Measurements from ENCODE around the gene STX18. TPM values are rescaled to one million over a fixed set of nuclear protein-coding genes. Genes with fewer than 3 reads are reported as not detected.

The STX18 gene
- total and polyA plus RNA-seq, 2 donors (not counting 3 experiments of a cell fraction or from before 2014, with no cell fraction given) = 30.7 to 31.2 TPM

GRCh38 chr4:4398430-4398829 is 143.4 kb downstream of the STX18 start:
- POLR2A ChIA-PET = no interaction called here

More at GRCh38 chr4:4398430-4398829, 143.4 kb downstream of the STX18 start:
- intact Hi-C loops (cut with micrococcal nuclease) = no loop called here
- CTCF ChIA-PET = no interaction called here
- TF ChIP-seq EZH2 (IDR thresholded peaks at IDR 0.05; ENCODE audit: borderline replicate concordance, low read depth, low read length, severe bottlenecking) = no peak
- no peak for TF ChIP-seq GATA2 (IDR thresholded peaks at IDR 0.05; ENCODE audit: insufficient read depth, insufficient read length, low read depth, low read length)
- TF ChIP-seq POLR2AphosphoS5 (IDR thresholded peaks at IDR 0.05; ENCODE audit: insufficient read depth, low read depth, low read length) = no peak
- TF ChIP-seq MAX (IDR thresholded peaks at IDR 0.05; ENCODE audit: insufficient read depth, insufficient read length) = no peak
- no peak for TF ChIP-seq POLR2A (IDR thresholded peaks at IDR 0.05; ENCODE audit: low read depth, low read length)
- no peak for TF ChIP-seq MYC (IDR thresholded peaks at IDR 0.05; ENCODE audit: low read depth, low read length)
- no peak for TF ChIP-seq FOS (IDR thresholded peaks at IDR 0.05; ENCODE audit: borderline replicate concordance, insufficient read depth, low read length)
- TF ChIP-seq CTCF (IDR thresholded peaks at IDR 0.05; ENCODE audit: extremely low read depth in 1 of 2, insufficient read depth in 1 of 2, low read depth in 1 of 2, low read length in 2 of 2) = no peak
- DNase-seq (ENCODE audit: low read depth, low spot score) (no peak), FAIRE-seq (no peak)
- dilution Hi-C loops (cut with MboI; ENCODE audit: extremely low pct_ligation_motif_present, low sequenced_read_pairs) = no loop called here
- H3K79me2 ChIP-seq (ENCODE audit: control insufficient read depth, insufficient read depth, low read length) = no peaks in the 10 kb centered on the region
- H4K20me1 ChIP-seq (replicated peaks; ENCODE audit: control insufficient read depth, extremely low read depth, insufficient read depth, low read length) = no peaks in the 10 kb centered on the region
- no peaks in the 10 kb centered on the region for H3K4me1 ChIP-seq (ENCODE audit: control insufficient read depth, extremely low read depth, insufficient read depth, low read length)
- H3K36me3 ChIP-seq (ENCODE audit: control insufficient read depth in 2 of 2, extremely low read depth in 1 of 2, insufficient read depth in 2 of 2, low read length in 2 of 2) = no peaks in the 10 kb centered on the region
- no peak overlapping the region for H3K4me3 ChIP-seq (replicated peaks in 1 of 3; ENCODE audit: insufficient read depth in 1 of 3, low read depth in 1 of 3, low read length in 3 of 3)
- H3K9ac ChIP-seq (replicated peaks; ENCODE audit: extremely low read depth, insufficient read depth, low read length) = no peak overlapping the region
- H3K4me2 ChIP-seq (ENCODE audit: insufficient read depth, low read length) = no peak overlapping the region
- no TSS peak for BruUV-seq (replicated peaks)
- no peaks in the 10 kb centered on the region for H3K9me3 ChIP-seq (replicated peaks; ENCODE audit: control insufficient read depth, insufficient read depth, low read length)
- H3K9me1 ChIP-seq (replicated peaks; ENCODE audit: control insufficient read depth, extremely low read depth, insufficient read depth, low read length) = no peaks in the 10 kb centered on the region
- H2AFZ ChIP-seq (ENCODE audit: low read depth, low read length) = no peak overlapping the region
- H3K27me3 ChIP-seq (ENCODE audit: control insufficient read depth in 2 of 2, insufficient read depth in 2 of 2, low read length in 2 of 2) = peaks cover 4 to 9% of the 10 kb centered on the region in 2 experiments
- no peak overlapping the region for H3K27ac ChIP-seq (ENCODE audit: insufficient read depth, low read depth, low read length)
